Left lobe of liver (tissue), 2 donors: ENCODE measurements around the gene HLA-F. TPM values are rescaled to one million over a fixed set of nuclear protein-coding genes. Genes with fewer than 3 reads are reported as not detected.

Source experiments
- ATAC-seq: fragments of 200-7000 bp; cut with Tn5 transposase; one replicate; pipeline ENCODE4 v1.9.1; 2020; ENCODE audit warnings: mild to moderate bottlenecking, moderate library complexity
- DNase-seq: peaks from one replicate; pipeline ENCODE4 v3.0.0-alpha.2; 2020; ENCODE audit warnings: low spot score
- total RNA-seq: library from RNA; stranded (reverse); gene quantifications from one replicate; pipeline ENCODE4 v1.2.1, GENCODE V29; 2021
- donor health status: DM: no; HTN: no; CAD: no; lungs with moderate emphysema.
- donor health status: DM: no; HTN: yes; CAD: no.

The HLA-F gene
- total RNA-seq, 1 donor from 2014 or later, result 30.6 TPM

DNA sequence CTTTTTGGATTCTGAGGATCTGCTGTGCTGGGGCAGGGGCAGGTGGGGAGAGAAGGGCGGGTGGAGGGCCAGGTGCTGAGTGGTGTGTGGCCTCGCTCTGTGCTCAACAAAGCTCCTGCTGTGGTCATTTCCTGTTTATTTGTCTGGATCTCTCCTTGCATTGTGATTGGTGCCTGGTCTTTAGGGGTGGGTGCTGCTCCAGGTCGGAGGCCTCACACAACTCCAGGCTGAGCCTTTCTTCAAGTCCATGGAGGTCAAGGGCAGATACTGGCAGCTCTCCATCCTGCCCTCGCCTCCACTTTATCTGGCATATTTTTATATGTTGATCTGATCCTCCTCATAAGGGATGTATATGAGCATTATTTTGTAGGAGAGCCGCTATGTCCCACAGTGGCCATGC is 36.2 kb downstream of the HLA-F start:
- DNase-seq (no peak), ATAC-seq (no peak)

DNA sequence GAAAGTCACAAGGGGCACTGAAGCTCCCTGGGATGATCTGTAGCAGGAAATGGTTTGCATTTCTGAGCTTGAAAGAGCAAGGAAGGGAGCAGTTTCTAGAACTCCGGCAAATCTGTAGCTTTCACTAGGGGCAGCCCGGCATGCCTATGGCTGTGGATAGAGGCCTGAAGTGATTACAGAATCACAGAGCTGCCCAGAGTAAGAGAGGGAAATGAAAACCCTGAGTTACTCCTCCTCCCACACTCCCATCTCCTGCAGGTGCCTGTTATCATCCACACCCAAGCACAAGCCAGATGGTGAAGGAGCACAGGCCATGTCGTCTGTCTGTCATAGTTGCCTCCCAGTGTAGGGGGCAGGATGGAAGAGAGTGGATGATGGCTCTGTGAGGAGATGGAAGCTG is 37.1 kb downstream of the HLA-F start:
- no peak for DNase-seq
- ATAC-seq, result no peak

DNA sequence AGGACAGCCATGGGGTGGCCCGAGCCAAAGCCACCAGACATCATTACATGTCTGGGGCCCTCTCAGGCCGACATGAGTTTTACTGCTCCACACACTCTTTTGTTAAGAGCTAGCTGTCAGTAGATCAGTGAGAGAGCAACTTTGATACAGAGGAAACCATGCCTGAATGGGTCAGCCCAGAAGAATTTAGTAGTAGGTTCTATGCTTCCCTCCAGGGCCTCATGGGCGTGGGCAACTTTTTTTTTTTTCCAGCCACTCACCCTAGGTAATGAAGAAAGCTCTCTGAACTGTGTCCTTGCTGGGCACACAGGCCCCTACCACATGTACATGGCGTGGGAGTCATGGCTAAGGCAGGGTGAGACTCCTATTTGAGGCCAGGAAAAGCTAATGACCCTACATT is 38.8 kb downstream of the HLA-F start:
- ATAC-seq, result no peak
- no peak for DNase-seq

DNA sequence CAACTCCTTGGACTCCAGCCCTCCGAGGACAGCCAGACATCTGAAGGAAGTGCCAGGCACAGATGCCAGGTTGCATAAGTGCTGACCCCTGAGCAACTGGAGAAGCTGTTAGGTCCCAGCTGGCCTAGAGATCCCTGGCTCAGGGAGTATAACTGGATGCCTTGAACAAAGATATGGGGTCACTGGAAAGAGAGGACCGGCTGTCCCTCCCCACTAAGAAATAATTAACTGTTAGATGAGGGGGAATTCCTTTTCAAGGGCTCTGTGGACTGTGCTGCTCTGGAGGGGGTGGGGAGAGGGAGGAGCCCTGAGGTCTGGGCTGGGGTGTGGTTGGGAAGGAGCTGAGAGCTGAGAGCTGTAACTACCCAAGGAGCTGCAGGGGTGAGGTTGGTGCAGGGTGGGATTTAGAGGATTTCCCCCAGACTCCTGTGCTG is 39.6 kb downstream of the HLA-F start:
- DNase-seq (no peak), ATAC-seq (no peak)

DNA sequence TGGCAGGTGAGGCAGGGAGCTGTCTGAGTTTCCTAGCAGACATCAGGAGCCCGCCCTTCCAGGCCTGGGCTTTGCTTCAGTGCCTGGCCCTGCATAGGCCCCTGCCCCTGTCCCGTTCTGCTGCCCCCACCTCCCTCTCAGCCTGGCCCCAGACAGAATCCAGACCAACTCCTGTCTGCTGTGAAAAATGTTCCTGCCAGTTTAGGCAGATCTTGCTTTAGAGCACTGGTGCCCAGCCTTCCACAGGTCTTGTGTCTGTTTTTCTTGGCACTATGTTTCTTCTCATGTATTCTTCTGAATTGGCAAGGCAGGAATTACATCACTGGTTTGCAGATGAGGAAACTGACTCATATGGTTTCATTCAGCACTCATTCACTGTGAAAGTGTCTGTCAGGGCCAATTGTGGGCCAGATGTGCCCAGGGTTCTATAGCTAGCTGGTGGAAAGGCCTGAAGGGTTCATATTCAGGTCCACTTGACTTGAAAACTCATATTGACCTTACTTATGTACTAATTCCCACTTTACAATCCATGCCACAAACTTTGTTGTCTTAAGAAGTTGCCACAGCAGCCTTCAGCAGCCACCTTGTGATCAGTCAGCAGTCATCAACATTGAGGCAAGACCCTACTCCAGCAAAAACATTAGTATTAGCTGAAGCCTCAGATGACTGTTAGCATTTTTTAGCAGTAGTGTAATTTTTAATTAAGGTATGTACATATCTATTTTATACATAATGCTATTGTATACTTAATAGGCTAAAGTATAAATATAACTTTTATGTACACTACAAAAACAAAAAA is 40.5 kb downstream of the HLA-F start:
- ATAC-seq (no peak), DNase-seq (no peak)

DNA sequence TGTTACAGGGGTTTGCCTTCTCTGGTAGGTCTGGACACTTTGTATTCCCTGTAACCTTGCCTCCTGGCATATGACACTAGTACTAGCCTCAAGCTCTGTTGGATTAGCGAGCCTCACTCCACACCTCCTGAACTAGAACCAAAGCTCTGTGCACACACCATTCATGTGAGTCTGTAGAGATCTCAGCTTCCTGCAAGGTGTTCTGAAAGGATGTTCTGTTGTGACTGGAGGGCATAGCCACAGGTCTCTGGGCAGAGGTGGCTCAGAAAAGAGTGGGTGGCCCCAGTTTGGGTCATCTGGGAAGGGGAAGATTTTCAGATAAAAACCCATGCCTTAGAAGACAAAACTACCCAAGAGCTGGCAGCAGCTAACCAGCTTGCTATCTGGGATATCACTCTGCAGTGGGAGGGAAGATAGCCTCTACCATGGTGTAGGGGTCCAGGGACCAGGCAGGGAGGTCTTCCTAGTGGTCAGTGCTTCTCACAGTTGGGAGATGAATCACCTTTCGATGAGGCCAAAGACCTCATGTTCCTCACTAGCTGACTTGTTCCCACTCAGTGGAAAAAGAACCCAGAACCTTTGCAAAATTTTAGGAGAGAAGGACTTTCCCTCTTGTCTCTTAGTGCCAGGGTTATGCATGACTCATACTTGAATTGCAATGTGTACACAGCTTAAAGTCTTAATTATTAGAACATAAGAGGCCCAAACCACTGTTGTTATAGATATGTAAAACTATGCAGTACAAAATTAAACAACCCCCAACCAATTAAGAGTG is 41.4 kb downstream of the HLA-F start:
- ATAC-seq, result no peak
- no peak for DNase-seq

DNA sequence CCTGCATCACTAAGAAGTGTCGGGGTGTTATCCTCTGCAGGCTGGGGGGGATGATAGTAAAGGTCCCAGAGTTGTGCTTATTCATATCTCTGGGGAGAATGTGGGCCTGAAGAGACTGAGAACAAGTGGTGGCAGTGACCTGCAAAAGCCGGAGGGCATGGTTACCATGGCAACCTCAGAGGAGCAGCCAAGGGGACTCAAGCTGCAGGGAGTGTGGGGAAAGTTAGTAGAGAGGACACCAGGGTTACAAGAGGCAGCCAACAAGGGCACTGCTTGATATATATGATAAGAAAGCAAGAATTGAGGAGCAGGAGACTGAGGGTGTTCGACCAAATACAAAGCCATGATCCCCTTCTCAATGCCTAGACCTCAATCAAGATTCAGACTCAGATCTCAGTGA is 46.1 kb downstream of the HLA-F start:
- ATAC-seq (no peak), DNase-seq (no peak)

DNA sequence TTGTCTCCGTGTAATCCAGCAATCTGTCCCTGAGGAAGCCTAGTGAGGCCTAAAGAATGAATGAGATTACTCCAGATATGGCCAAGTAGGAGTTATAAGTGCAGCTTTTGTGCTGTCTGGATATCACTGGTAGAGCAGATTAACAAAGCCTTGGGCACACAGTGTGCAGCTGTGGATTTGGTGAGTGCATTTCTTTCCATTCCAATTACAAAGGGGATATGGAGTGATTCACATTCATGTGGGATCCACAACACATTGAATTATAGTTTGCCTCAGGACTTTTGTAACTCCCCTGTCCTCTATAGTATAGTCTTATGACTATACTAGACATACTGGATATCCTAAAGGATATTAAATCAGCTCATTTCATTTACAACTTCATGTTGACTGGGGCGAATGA is 47.1 kb downstream of the HLA-F start:
- no peak for ATAC-seq
- no peak for DNase-seq

DNA sequence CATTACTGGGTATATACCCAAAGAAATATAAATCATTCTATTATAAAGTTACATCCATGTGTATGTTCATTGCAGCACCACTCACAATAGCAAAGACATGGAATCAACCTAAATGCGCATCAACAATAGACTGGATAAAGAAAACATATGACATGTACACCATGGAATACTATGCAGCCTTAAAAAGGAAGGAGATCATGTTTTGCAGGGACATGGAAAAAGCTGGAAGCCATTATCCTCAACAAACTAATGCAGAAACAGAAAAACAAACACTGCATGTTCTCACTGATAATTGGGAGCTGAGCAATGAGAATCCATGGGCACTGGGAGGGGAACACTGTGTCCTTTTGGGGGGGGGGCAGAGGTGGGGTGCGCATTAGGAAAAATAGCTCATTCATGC is 53.5 kb downstream of the HLA-F start:
- ATAC-seq, result no peak
- no peak for DNase-seq

Other genes starting within 250 kb of the HLA-F start
- not detected for gene MAS1L, start 235.5 kb upstream of the HLA-F start, total RNA-seq
- 0.93 TPM for gene UBD, start 163.7 kb upstream of the HLA-F start, total RNA-seq
- gene OR2H2, start 138.3 kb upstream of the HLA-F start, total RNA-seq, result not detected
- 3.0 TPM for gene GABBR1, start 90.3 kb upstream of the HLA-F start, total RNA-seq
- gene MOG, start 66.3 kb upstream of the HLA-F start, total RNA-seq, result not detected
- gene ZFP57, start 42.3 kb upstream of the HLA-F start, total RNA-seq, result not detected
- not detected for gene HLA-G, start 104.4 kb downstream of the HLA-F start, total RNA-seq
- 125 TPM for gene HLA-A, start 219.1 kb downstream of the HLA-F start, total RNA-seq